ENCODE data around the gene THSD4. TPM values are rescaled to one million over a fixed set of nuclear protein-coding genes. Genes with fewer than 3 reads are reported as not detected.

THSD4 gene
- total RNA-seq, 3 donors from 2014 or later: 18.3 to 46.2 (median 27.1) TPM

DNA sequence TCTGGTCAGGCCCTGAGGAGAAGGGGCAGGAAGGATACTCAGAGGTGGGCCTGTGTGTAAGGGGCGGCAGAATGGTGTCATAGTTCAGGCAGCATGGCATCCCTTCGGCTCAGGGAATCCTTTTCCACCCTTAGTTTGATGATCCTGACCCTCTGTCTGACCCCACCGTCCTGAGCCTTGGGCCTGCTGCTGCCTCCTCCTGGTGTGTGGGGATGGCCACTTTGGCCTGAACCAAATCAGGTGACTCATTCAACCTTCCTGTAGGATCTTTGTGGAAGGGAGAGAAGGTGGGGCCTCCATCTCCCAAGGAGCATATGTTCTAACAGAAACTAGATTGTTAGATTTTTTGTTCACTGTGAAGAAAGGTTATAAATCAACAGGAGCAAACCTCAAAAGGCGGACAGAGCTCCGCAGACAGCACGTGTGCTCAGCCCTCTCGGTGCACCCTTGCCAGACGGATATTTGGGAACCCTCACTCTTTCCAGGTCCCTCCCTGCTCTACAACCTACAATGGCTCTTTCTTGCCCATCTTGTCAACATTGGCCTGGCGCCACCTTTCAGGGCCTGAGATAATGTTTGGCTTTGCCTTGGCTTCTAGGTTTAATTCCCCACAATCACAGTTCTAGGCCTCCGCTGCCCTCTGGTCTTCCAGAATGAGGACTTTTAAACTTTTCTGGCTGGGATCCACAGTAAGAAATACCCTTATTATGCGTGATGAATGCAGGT, 21.7 kb downstream of the THSD4 start:
- Histone ChIP-seq H3K9me3 (no peaks in the 10 kb centered on the region), H3K4me1 (ENCODE audit: low read depth) (no peaks in the 10 kb centered on the region), H3K4me3 (no peak overlapping the region), H3K36me3 (ENCODE audit: low read depth) (no peaks in the 10 kb centered on the region)
- ATAC-seq (peak; percentile 63), DNase-seq (peak in 2 of 3 donors; percentile 44 to 61)
- intact Hi-C loops (cut with DNase I, micrococcal nuclease): no loop called here
- TF ChIP-seq, protein P1, sequence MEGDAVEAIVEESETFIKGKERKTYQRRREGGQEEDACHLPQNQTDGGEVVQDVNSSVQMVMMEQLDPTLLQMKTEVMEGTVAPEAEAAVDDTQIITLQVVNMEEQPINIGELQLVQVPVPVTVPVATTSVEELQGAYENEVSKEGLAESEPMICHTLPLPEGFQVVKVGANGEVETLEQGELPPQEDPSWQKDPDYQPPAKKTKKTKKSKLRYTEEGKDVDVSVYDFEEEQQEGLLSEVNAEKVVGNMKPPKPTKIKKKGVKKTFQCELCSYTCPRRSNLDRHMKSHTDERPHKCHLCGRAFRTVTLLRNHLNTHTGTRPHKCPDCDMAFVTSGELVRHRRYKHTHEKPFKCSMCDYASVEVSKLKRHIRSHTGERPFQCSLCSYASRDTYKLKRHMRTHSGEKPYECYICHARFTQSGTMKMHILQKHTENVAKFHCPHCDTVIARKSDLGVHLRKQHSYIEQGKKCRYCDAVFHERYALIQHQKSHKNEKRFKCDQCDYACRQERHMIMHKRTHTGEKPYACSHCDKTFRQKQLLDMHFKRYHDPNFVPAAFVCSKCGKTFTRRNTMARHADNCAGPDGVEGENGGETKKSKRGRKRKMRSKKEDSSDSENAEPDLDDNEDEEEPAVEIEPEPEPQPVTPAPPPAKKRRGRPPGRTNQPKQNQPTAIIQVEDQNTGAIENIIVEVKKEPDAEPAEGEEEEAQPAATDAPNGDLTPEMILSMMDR (IDR thresholded peaks at IDR 0.05): no peak

DNA sequence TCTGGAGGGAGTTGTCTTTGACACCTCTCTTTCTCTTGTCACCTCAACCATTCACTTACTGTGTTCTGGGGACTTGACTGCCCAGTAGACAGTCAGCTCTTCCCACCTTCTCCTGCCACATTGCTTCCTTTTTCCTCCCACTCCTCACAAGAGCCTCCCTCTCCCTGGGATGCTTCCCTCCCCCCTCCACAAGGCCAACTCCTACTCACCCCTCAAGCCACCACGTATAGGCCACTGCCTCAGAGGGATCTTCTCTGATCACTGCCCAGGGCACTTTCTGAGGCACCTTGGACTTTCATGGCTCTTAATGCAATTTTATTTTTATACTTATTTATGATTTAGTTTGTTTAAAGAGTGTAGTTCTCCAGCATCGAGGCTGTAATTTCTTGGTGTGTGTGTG, 23.2 kb downstream of the THSD4 start:
- TF ChIP-seq, protein P1 (IDR thresholded peaks at IDR 0.05): no peak
- H3K36me3 ChIP-seq (ENCODE audit: low read depth): no peaks in the 10 kb centered on the region
- no peak for DNase-seq
- no peaks in the 10 kb centered on the region for H3K4me1 ChIP-seq (ENCODE audit: low read depth)
- no peak overlapping the region for H3K4me3 ChIP-seq
- ATAC-seq: no peak
- no peaks in the 10 kb centered on the region for H3K9me3 ChIP-seq
- intact Hi-C loops (cut with DNase I, micrococcal nuclease): no loop called here

DNA sequence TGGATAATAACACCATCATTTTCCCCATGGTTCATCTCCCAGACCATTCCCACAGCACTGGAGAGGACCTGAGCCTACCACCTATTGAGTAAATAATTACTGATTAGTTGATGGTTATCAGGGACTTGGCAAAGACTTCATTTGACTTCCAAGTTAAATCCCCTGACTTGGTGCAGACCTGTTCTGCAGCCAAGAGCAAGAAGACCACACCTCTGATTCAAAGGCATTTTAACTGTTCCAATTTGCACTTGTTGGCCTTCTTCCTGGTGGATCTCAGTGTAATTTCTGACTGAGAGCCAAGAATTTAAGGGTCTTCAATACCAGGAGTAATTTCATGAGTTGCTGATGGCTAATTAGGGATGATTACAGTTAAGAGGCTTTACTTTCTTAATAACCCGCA, 24.0 kb downstream of the THSD4 start:
- intact Hi-C loops (cut with DNase I, micrococcal nuclease): no loop called here
- DNase-seq (no peak), ATAC-seq (no peak)
- TF ChIP-seq, protein P1 (IDR thresholded peaks at IDR 0.05): no peak
- Histone ChIP-seq H3K9me3 (no peaks in the 10 kb centered on the region), H3K36me3 (ENCODE audit: low read depth) (no peaks in the 10 kb centered on the region), H3K4me3 (no peak overlapping the region), H3K4me1 (ENCODE audit: low read depth) (no peaks in the 10 kb centered on the region)

DNA sequence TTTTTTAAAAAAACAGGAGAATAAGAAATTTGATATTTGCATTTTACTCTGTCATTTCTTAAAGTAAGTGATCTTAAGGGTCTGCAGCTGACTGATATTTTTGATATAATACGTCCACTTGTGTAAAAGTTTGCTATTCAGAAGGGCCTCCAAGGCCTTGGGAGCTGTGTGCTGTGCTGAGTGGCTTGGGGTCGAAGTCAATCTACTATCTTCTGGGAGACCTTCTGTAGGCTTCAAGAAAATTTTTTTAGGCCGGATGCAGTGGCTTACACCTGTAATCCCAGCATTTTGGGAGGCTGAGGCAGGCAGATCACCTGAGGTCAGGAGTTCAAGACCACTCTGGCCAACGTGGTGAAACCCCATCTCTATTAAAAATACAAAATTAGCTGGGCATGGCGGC, 26.3 kb downstream of the THSD4 start:
- TF ChIP-seq, protein P1 (IDR thresholded peaks at IDR 0.05): no peak
- H3K36me3 ChIP-seq (ENCODE audit: low read depth): no peaks in the 10 kb centered on the region
- H3K4me3 ChIP-seq: no peak overlapping the region
- ATAC-seq (no peak), DNase-seq (no peak)
- H3K4me1 ChIP-seq (ENCODE audit: low read depth): no peaks in the 10 kb centered on the region
- no peaks in the 10 kb centered on the region for H3K9me3 ChIP-seq
- intact Hi-C loops (cut with DNase I, micrococcal nuclease): no loop called here

DNA sequence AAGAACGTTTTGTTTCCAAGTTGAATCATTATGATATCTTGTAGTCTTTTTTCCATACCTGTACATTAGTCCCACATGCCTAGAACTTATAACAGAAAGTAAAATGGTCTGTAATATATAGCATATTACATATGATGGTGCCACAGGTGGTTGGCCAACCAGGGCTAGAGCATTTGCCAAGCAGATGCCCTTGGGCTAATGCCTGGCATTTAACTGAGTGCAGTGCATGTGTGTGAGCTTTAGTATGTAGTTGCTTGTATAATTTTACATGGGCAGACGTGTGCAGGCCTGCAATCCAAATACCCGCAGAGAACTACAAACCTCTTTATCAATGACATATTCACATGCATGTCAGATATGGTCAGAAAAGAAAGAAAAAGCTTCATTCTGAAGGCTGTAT, 27.5 kb downstream of the THSD4 start:
- Histone ChIP-seq H3K9me3 (no peaks in the 10 kb centered on the region), H3K36me3 (ENCODE audit: low read depth) (no peaks in the 10 kb centered on the region), H3K4me3 (no peak overlapping the region), H3K4me1 (ENCODE audit: low read depth) (no peaks in the 10 kb centered on the region)
- intact Hi-C loops (cut with DNase I, micrococcal nuclease): no loop called here
- TF ChIP-seq, protein P1 (IDR thresholded peaks at IDR 0.05): no peak
- ATAC-seq: no peak
- DNase-seq: no peak

All from mucosa of descending colon (tissue), 3 donors.